Mucosa of rectum (tissue), 2 donors: ENCODE measurements around the gene MRPS34.

Source experiments
- H3K27ac ChIP-seq, 2 donors: one replicate each; pipeline ENCODE4 v1.7.0; 2013; ENCODE audit warnings: inconsistent platforms in 2 of 2, low read depth in 2 of 2, low read length in 2 of 2
- H3K27me3 ChIP-seq, 2 donors: one replicate each; pipeline ENCODE4 v1.7.0; 2013; ENCODE audit warnings: low read length in 2 of 2; ENCODE audit not compliant: control insufficient read depth in 2 of 2, insufficient read depth in 2 of 2
- H3K36me3 ChIP-seq, 2 donors: one replicate each; pipeline ENCODE4 v1.7.0; 2013; ENCODE audit warnings: low read length in 2 of 2; ENCODE audit not compliant: control insufficient read depth in 2 of 2, insufficient read depth in 2 of 2
- H3K4me1 ChIP-seq, 2 donors: one replicate each; pipeline ENCODE4 v1.7.0; 2013; ENCODE audit warnings: low read length in 2 of 2, mild to moderate bottlenecking in 1 of 2; ENCODE audit not compliant: control insufficient read depth in 2 of 2, insufficient read depth in 2 of 2
- H3K4me3 ChIP-seq, 2 donors: one replicate each; pipeline ENCODE4 v1.7.0; 2013; ENCODE audit warnings: low read length in 2 of 2
- H3K9ac ChIP-seq, 2 donors: one replicate each; pipeline ENCODE4 v1.7.0; 2013; ENCODE audit warnings: low read length in 2 of 2, low read depth in 1 of 2, mild to moderate bottlenecking in 1 of 2
- H3K9me3 ChIP-seq, 2 donors: one replicate each; pipeline ENCODE4 v1.7.0; 2013; ENCODE audit warnings: low read length in 2 of 2; ENCODE audit not compliant: control insufficient read depth in 2 of 2
- donor health status: healthy.
- donor health status: Normal muscosa, but diverticular disease.

Gene MRPS34

DNA sequence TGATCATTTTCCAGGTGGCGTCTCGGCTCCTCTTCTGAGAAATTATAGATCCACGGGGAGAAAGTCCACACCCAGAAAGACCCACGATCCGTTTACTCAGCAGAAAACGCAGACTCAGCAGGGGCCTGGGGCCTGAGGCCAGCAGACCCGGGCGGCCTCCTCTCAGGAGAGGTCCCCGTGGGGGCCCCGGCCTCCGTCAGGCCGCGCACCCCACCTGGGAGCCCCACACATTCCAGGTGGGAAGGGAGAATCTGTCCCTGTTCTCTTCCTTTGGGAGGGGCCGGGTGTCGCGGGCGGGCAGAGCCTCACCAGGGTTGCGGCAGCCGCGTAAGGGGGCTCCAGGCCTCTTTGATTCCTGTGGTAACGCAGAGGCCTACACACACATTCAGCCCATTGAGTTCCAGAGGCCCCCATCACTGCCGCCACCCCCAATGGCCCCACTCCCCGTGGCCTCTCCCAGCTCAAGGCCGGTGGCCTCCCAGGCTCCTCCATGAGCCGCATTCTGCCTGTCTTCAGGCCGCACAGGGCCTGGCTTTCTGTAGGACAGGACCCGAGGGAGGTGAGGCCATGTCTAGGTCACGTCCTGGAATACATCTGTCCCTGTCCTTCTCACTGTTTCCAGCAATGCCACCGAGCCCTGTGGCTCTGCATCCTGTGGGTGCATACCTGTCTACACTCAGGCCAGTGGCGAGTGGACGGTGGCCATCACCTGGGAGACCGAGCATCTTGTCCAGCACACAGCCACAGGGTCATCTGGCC lies 22.2 kb upstream of the MRPS34 start:
- Histone ChIP-seq H3K27ac (no peak overlapping the region), H3K9ac (no peak overlapping the region), H3K4me3 (no peak overlapping the region), H3K9me3 (no peaks in the 10 kb centered on the region), H3K27me3 (no peaks in the 10 kb centered on the region), H3K36me3 (no peaks in the 10 kb centered on the region), H3K4me1 (no peaks in the 10 kb centered on the region)

GRCh38 chr16:1794221-1794871 lies 21.4 kb upstream of the MRPS34 start:
- Histone ChIP-seq H3K36me3 (no peaks in the 10 kb centered on the region), H3K27me3 (no peaks in the 10 kb centered on the region), H3K4me3 (no peak overlapping the region), H3K4me1 (no peaks in the 10 kb centered on the region), H3K27ac (no peak overlapping the region), H3K9me3 (no peaks in the 10 kb centered on the region), H3K9ac (no peak overlapping the region)

DNA sequence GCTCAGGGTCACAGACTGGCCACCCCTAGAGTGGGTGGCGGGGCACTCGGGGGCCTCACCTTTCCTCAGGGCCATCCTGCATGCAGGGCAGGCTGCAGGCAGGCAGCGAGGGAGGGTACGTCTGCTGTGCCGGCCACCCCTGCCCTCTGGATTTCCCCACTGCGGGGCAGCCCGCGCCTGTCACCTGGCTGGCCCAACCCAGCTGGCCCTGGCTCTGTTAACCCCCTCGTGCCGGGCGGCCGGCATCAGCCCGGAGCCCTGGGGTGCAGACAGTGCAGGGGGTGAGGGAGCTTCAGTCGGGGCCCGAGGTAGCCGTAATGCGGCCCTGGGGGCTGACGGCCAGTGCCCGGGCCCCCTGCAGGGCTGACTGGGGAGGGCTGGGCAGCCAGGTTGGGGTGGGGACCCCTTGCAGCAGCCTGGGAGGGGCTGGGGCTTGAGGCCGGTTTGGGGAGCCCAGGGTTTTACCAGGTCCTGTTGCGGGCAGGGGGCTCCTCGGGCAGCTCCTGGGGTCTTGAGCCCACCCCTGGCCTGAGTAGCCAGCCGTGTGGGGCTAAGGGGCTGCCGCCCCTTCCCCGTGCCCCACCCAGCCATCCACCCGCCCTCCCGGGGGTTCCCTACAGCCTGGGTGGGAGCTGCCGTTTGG lies 20.8 kb upstream of the MRPS34 start, which contains the start of gene IGFALS:
Gene IGFALS, minus strand, starts transcription at position 128 of the 643 bp plus-strand sequence. Its CDS starts 53 bp downstream, at position 75.
- H3K9me3 ChIP-seq = no peaks in the 10 kb centered on the region
- H3K27me3 ChIP-seq = no peaks in the 10 kb centered on the region
- no peak within 1 kb of the TSS for H3K9ac ChIP-seq
- H3K27ac ChIP-seq = no peak within 1 kb of the TSS
- no peak within 1 kb of the TSS for H3K4me3 ChIP-seq
- H3K4me1 ChIP-seq = no peaks in the 10 kb centered on the region
- H3K36me3 ChIP-seq = peaks cover 0 to 5% of the 10 kb centered on the region in 2 donors

DNA sequence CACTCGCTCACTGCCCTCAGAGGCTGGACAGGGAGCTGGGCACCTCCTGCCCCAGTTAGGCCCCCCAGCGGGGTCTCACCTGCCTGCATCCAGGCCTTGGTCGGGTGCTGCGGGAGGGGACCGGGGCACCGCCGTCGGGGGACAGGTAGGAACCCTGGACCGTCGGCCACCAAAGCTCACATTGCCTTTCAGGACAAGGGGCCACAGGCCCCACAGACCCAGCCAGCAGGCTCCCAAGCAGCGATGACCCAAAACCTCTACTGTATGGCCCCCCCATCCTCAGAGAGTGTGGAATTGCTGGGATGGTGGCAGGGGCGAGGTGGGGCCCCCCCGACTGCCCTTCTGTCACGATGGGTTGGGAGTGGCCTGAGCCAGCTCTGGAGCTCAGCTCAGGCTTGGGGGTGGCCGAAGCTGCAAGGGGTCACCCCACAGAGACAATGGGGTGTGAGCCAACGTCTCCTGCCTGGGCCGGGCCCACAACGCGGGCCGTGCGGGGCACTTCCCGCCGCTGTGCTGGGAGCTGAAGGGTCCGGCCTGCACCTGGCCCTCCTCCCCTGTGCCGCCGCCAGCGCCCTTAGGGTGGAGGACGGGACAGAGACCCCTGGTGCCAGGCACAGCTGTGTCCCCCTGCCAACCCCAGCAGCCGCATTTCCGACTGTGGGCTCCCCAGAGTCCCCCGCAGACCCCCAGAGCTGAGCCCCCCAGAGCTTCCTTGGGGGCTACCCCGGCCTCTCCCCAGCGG lies 20.1 kb upstream of the MRPS34 start:
- Histone ChIP-seq H3K9ac (no peak overlapping the region), H3K4me3 (no peak overlapping the region), H3K27me3 (no peaks in the 10 kb centered on the region), H3K27ac (no peak overlapping the region), H3K4me1 (no peaks in the 10 kb centered on the region), H3K36me3 (peaks cover 0 to 9% of the 10 kb centered on the region in 2 donors), H3K9me3 (no peaks in the 10 kb centered on the region)

DNA sequence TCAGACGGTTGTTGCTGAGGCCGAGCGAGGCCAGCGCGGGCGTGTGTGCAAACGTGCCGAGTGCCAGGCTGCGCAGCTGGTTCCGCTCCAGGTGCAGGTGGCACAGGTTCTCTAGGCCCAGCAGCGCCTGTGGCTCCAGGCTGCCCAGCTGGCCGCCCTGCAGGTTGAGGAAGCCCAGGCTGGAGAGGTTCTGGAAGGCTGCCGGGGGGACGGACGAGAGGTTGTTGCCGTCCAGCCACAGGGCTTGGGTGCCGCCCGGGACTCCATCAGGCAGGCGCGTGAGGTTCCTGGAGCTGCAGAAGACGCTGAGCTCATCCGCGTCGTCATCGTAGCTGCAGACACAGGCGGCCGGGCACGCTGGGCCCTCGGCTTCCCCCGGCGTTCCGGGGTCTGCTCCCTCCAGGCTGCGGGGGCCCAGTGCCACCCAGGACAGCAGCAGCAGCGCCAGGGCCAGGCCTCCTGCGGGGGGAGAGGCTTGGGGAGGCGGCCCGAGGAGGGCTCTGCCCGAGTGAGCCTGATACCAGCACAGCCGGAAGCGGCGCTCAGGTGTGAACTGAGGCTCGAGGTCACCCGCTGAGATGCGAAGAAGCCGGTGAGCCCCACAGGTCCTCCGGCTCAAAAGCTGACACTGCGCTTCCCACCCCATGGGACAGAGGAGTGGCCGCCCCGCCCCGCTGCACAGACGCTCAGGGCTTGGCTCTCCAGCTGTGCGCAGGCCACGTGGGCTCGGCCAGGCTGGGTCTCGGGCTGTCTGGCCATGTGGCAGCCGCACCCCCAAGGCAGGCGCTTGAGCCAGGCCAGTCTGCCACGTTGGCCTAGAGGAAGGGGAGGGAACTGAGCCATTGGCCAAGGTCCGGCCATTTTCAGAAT lies 19.2 kb upstream of the MRPS34 start:
- Histone ChIP-seq H3K4me1 (no peaks in the 10 kb centered on the region), H3K27me3 (no peaks in the 10 kb centered on the region), H3K27ac (no peak overlapping the region), H3K9ac (no peak overlapping the region), H3K9me3 (no peaks in the 10 kb centered on the region), H3K4me3 (no peak overlapping the region), H3K36me3 (peaks cover 0 to 11% of the 10 kb centered on the region in 2 donors)

DNA sequence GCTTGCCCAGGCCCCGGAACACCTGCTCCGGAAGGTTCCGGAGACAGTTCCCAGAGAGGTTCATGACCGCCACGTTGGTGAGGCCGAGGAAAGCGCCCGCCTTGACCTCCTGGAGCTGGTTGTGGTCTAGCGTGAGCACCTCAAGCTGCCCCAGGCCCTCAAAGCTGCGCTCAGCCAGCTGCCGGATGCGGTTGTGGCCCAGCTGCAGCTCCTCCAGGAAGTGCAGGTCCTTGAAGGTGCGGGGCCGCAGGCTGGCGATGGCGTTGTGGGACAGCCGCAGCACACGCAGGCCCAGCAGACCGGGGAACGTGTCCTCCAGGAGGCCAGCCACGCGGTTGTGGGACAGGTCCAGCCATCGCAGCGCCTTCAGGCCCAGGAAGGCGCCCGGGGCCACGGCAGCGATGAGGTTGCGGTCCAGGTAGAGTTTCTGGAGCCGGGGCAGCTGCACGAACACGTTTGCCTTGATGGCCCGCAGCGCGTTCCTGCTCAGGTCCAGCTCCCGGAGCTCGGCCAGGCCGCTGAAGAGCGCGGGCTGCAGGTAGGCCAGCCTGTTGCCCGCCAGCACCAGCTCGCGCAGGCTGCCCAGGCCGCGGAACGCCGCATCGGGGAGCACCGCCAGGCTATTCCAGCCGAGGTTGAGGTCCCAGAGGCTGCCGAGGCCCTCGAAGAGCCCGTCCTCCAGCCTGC lies 18.5 kb upstream of the MRPS34 start:
- Histone ChIP-seq H3K36me3 (peaks cover 0 to 14% of the 10 kb centered on the region in 2 donors), H3K9me3 (no peaks in the 10 kb centered on the region), H3K4me3 (no peak overlapping the region), H3K27me3 (no peaks in the 10 kb centered on the region), H3K4me1 (no peaks in the 10 kb centered on the region), H3K27ac (no peak overlapping the region), H3K9ac (no peak overlapping the region)

- Histone ChIP-seq H3K36me3 (peaks cover 0 to 16% of the 10 kb centered on the region in 2 donors), H3K27ac (no peak overlapping the region), H3K9me3 (no peaks in the 10 kb centered on the region), H3K9ac (no peak overlapping the region), H3K27me3 (no peaks in the 10 kb centered on the region), H3K4me3 (no peak overlapping the region), H3K4me1 (no peaks in the 10 kb centered on the region)
These were observed 17.8 kb upstream of the MRPS34 start for GRCh38 chr16:1790611-1791255.

GRCh38 chr16:1790261-1790610 lies 17.3 kb upstream of the MRPS34 start:
- no peaks in the 10 kb centered on the region for H3K9me3 ChIP-seq
- no peak overlapping the region for H3K4me3 ChIP-seq
- peaks cover 0 to 16% of the 10 kb centered on the region in 2 donors for H3K36me3 ChIP-seq
- H3K27ac ChIP-seq = no peak overlapping the region
- H3K9ac ChIP-seq = no peak overlapping the region
- H3K4me1 ChIP-seq = no peaks in the 10 kb centered on the region
- H3K27me3 ChIP-seq = no peaks in the 10 kb centered on the region

DNA sequence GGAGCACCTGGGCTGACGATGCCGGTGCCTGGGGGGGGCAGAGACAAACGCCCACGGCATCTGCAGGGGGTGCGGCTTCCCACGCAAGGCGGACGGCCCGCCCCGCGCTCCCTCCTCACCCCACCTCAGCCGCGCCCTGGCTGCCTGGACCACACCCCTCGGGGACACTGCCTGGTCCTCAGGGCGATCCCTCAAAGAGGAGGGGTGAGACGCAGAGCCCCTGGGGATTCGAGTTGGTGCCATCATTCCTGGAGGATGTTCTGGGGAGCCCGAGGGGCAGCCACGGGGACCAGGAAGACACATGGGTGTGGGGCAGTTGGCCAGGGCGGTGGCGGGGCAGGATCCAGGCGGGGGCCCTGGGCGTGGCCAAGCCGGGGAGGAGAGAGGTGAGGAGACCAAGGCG lies 16.7 kb upstream of the MRPS34 start:
- Histone ChIP-seq H3K9me3 (no peaks in the 10 kb centered on the region), H3K27ac (no peak overlapping the region), H3K4me3 (no peak overlapping the region), H3K27me3 (no peaks in the 10 kb centered on the region), H3K36me3 (peaks cover 0 to 16% of the 10 kb centered on the region in 2 donors), H3K4me1 (no peaks in the 10 kb centered on the region), H3K9ac (no peak overlapping the region)
